ENCODE measurements around the gene SDK1.

SDK1 gene

GRCh38 chr7:3844540-3845151, 543.6 kb downstream of the SDK1 start:
- DNase-seq (ENCODE audit: insufficient read length, low spot score) (no peak), FAIRE-seq (no peak)

- no peak for FAIRE-seq
- no peak for DNase-seq (ENCODE audit: insufficient read length, low spot score)
These were observed 545.7 kb downstream of the SDK1 start for GRCh38 chr7:3846738-3847137.

GRCh38 chr7:3847336-3847735, 546.3 kb downstream of the SDK1 start:
- DNase-seq (ENCODE audit: insufficient read length, low spot score) (no peak), FAIRE-seq (no peak)

- DNase-seq (ENCODE audit: insufficient read length, low spot score): no peak
- FAIRE-seq: no peak
These were observed 558.4 kb downstream of the SDK1 start for GRCh38 chr7:3859431-3859830.

GRCh38 chr7:3860932-3861331, 559.9 kb downstream of the SDK1 start:
- FAIRE-seq: no peak
- no peak for DNase-seq (ENCODE audit: insufficient read length, low spot score)

GRCh38 chr7:3861386-3861785, 560.3 kb downstream of the SDK1 start:
- no peak for FAIRE-seq
- DNase-seq (ENCODE audit: insufficient read length, low spot score): no peak

- no peak for FAIRE-seq
- DNase-seq (ENCODE audit: insufficient read length, low spot score): no peak
These were observed 560.9 kb downstream of the SDK1 start for GRCh38 chr7:3861941-3862340.

GRCh38 chr7:3862774-3863173, 561.7 kb downstream of the SDK1 start:
- DNase-seq (ENCODE audit: insufficient read length, low spot score) (no peak), FAIRE-seq (no peak)

GRCh38 chr7:3866277-3866676, 565.2 kb downstream of the SDK1 start:
- DNase-seq (ENCODE audit: insufficient read length, low spot score) (no peak), FAIRE-seq (no peak)

GRCh38 chr7:3867863-3868262, 566.8 kb downstream of the SDK1 start:
- no peak for FAIRE-seq
- no peak for DNase-seq (ENCODE audit: insufficient read length, low spot score)

GRCh38 chr7:3879355-3880075, 578.5 kb downstream of the SDK1 start:
- no peak for DNase-seq (ENCODE audit: insufficient read length, low spot score)
- FAIRE-seq: no peak

- no peak for DNase-seq (ENCODE audit: insufficient read length, low spot score)
- FAIRE-seq: no peak
These were observed 579.4 kb downstream of the SDK1 start for GRCh38 chr7:3880228-3880987.

- no peak for DNase-seq (ENCODE audit: insufficient read length, low spot score)
- FAIRE-seq: no peak
These were observed 581.7 kb downstream of the SDK1 start for GRCh38 chr7:3882782-3883181.

- FAIRE-seq: no peak
- no peak for DNase-seq (ENCODE audit: insufficient read length, low spot score)
These were observed 583.5 kb downstream of the SDK1 start for GRCh38 chr7:3884543-3884942.

- no peak for DNase-seq (ENCODE audit: insufficient read length, low spot score)
- FAIRE-seq: no peak
These were observed 586.1 kb downstream of the SDK1 start for GRCh38 chr7:3887096-3887690.

- DNase-seq (ENCODE audit: insufficient read length, low spot score) (no peak), FAIRE-seq (no peak)
These were observed 587.0 kb downstream of the SDK1 start for GRCh38 chr7:3888096-3888495.

- no peak for FAIRE-seq
- no peak for DNase-seq (ENCODE audit: insufficient read length, low spot score)
These were observed 591.1 kb downstream of the SDK1 start for GRCh38 chr7:3892157-3892556.

GRCh38 chr7:3892686-3893085, 591.6 kb downstream of the SDK1 start:
- DNase-seq (ENCODE audit: insufficient read length, low spot score): no peak
- FAIRE-seq: no peak

- DNase-seq (ENCODE audit: insufficient read length, low spot score) (no peak), FAIRE-seq (no peak)
These were observed 592.2 kb downstream of the SDK1 start for GRCh38 chr7:3893151-3893788.

GRCh38 chr7:3893789-3894153, 592.7 kb downstream of the SDK1 start:
- DNase-seq (ENCODE audit: insufficient read length, low spot score): no peak
- FAIRE-seq: no peak

Measured in GM19239 (cell line).